Fibroblast of mammary gland (primary cell): ENCODE results near the gene CHAF1A.

Experiments used
- DNase-seq: peaks from one replicate; pipeline ENCODE4 v3.0.0-alpha.2; 2010; ENCODE audit warnings: low read depth
- H3K4me3 ChIP-seq: 2 replicates; pipeline ENCODE4 v1.5.1; 2011; ENCODE audit warnings: low read depth, mild to moderate bottlenecking, low read length, moderate library complexity; ENCODE audit not compliant: control insufficient read depth
- TF ChIP-seq, protein P1 (sequence below): conservative IDR thresholded peaks from 2 replicates; pipeline ENCODE4 v1.5.1; 2011; ENCODE audit warnings: low read depth, low read length, inconsistent platforms; ENCODE audit not compliant: control insufficient read depth, insufficient read depth

Gene CHAF1A

DNA sequence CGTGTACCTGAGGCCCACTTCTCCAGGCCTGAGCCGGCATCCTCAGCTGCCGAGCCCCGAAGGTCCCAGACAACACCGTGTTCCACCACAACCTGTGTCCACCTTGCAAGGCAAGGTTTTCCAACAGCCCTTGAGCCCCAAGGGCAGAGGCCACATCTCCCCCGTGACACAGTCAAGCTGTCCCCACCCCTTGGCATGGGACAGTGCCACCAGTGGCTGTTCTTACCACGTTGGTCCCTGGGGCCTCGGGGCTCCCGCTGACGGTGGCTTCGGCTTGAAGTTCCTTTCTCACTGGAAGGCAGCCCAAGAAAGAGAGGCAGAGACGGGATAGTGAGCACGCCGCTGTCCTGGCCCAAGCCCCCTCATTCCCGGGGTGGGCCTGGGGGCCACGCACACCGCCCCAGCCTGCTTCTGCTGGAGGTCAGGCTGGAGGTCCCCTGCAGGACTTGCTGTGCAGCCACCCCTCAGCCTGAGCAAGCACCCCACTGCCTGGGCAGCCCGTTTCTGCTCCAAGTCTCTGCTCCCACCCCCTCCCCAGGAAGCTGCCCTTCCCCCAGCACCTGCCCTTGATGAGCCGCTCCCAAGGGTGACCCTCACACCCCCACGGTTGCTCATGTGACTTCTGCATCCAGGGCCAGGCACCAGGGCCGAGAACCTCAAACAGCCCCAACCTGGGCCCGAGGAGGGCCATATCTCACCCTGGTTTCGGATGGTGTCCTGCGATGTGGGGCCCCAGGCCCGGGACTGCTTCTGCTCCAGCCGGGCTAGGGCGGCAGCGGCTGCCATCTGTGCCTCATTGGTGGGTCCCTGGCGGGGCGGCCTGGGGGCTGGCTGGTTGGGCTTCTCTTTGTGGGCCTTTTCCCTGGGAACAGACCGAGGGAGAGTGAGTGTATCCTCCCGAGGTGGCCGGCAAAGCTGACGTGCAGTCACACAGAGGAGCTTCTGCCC, 51.1 kb downstream of the CHAF1A start:
- no peak overlapping the region for H3K4me3 ChIP-seq
- no peak for DNase-seq
- TF ChIP-seq, protein P1, sequence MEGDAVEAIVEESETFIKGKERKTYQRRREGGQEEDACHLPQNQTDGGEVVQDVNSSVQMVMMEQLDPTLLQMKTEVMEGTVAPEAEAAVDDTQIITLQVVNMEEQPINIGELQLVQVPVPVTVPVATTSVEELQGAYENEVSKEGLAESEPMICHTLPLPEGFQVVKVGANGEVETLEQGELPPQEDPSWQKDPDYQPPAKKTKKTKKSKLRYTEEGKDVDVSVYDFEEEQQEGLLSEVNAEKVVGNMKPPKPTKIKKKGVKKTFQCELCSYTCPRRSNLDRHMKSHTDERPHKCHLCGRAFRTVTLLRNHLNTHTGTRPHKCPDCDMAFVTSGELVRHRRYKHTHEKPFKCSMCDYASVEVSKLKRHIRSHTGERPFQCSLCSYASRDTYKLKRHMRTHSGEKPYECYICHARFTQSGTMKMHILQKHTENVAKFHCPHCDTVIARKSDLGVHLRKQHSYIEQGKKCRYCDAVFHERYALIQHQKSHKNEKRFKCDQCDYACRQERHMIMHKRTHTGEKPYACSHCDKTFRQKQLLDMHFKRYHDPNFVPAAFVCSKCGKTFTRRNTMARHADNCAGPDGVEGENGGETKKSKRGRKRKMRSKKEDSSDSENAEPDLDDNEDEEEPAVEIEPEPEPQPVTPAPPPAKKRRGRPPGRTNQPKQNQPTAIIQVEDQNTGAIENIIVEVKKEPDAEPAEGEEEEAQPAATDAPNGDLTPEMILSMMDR, result no peak

DNA sequence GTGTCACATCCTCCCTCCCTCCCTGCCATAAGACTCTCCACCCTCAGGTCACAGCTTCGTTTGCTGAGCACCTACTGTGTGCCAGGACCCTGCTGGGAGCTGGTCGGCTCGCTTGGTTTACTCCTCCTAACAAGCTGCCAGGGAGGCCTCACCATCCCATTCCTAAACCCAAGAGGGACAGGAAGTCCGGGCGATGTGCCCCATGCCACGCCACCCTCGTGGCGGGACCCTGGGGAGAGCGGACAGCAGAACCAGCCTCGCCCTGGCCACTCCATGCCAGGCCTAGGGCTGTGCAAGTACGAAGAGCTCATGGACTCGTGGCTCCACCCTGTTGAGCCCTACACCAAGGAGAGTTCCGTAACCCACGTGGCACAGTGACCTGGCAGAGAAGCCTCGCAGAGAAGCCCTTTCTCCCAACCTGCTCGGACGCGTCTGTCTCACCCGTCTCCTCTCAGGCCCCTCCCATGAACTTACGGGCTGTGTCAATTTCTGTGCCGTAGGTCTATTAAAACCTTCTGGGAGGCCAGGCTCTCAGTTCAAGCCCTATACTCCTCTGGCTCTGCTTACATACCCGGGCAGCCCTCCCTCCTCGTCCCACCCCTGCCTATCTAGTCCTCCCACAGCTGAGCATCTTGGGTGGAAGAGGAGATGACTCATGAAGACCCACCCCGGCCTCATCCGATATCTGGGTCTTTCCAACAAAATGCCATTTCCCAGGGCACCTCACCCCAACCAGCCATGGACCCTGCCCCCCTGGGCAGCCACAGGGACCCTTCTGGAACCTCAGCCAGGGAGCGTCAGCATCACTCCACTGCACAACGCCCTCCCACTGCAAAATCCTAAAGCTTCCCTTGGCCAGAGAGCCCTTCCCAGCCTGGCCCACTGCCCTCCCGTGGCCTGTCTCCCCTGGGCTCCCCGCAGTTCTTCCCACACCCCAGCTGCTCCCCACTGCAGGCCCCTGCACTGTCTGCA, 52.6 kb downstream of the CHAF1A start:
- H3K4me3 ChIP-seq, result peak overlapping the region; percentile 87
- TF ChIP-seq, protein P1, result no peak
- DNase-seq, result peak; percentile 95

DNA sequence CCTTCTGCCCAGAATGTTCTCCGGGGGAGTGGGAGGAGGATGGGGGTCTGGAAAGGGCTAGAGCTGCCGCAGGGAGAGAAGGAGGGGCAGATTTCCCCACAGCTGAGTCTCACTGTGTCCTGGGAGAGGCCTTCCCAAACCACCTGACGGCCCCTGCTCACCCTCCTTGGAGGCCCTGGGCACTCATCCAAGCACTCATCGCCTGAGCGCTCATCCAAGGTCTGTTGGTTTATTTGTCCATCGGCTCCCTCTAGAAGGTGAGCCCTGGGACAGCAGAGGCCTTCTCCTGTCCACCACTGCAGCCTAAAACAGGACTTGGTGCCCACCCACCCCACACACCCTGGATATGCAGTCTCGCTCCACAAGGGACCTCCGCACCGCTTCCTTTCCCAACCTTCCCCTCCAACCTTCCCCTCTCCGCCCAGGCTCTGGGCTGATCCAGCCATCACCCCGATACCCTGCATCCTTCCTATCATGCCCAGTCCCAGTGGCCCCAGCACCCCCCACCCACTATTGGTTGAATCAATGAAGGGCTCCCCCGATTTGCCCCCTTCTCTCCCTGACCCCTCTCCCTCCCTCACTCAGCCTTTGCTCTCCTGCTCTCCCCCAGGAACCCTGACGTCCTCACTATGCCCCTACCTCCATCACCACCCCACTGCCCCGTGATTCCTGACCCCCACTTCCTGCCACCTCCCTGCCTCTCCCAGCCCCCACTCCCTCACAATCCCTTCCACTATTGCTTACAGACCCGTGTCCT, 53.5 kb downstream of the CHAF1A start:
- DNase-seq, result peak; percentile 97

DNA sequence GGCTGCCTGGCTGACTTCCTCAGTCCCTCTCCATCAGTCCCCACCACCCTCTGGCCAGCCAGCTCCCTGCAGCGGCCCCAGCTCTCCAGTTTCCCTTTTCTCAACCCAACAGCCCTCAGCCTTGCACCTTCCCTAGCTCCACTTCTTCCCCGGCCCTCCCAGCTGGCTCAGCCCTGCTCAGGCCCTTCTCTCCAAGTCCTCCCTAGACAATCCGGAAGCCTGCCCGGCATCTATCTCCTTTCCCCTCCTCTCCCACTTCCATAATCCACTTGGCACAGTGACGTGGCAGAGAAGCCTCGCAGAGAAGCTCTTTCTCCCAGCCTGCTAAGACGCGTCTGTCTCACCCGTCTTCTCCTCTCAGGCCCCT, 54.0 kb downstream of the CHAF1A start:
- H3K4me3 ChIP-seq, result peak overlapping the region; percentile 87
- TF ChIP-seq, protein P1, result no peak
- peak; percentile 71 for DNase-seq

More for the DNA sequence above, 53.5 kb downstream of the CHAF1A start:
- TF ChIP-seq, protein P1, result peak; percentile 21
- H3K4me3 ChIP-seq, result peak overlapping the region; percentile 87

DNA sequence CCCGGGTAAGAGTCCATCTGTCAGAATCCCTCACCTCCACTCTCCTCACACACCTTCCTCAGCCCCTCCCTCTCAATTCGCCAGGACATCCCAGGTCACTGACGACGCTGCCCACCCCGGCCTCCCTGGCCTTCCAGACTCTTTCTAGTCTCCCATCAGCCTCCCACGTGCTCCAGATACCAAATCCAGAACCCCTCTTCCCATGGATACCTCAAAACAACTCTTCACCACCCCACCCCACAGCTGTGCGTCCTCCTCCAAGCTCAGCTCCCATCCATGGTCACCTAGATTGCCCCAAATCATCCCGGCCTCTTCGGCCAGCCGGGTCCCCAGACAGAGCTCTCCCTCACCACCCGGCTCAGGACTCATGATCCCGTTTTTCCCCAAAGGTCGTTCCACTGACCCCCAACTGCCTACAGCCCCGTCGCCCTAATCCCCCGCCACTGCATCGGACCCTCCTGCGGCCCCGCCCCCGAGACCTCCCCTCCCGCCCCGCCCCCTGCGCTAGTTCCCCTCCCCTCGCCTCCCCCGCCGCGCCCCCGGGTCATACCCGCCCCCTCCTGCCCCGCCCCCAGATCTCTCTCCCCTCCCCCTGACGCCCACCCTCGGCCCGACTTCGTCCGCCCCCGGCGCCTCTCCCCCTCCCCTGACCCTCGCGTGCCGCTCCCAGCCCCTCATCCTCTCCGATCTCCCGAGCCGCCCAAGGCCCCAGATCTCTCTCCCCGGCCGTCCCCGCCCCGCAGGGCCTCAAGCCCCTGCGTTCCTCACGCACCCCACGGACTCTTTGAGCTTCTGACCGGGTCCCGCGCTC, 54.6 kb downstream of the CHAF1A start:
- TF ChIP-seq, protein P1, result no peak
- peak; percentile 53 for DNase-seq
- peak overlapping the region; percentile 87 for H3K4me3 ChIP-seq
